Naive thymus-derived CD4-positive, alpha-beta T cell (primary cell): ENCODE measurements around the gene PIK3CA. TPM values are rescaled to one million over a fixed set of nuclear protein-coding genes. Genes with fewer than 3 reads are reported as not detected.

Experiments used
- ATAC-seq: fragments of 150-1000 bp; cut with Tn5 transposase; 2 replicates; pipeline ENCODE4 v1.10.0; 2021; ENCODE audit warnings: mild to moderate bottlenecking, moderate library complexity
- CTCF ChIA-PET: fragments of 350-600 bp; sonication (Branson Sonifier 250); formaldehyde crosslinking; loops from one replicate; lab custom pipeline; 2021; ENCODE audit warnings: antibody characterized with exemption; lab: Charles Lee
- POLR2A ChIA-PET: fragments of 350-600 bp; sonication (Branson Sonifier 250); formaldehyde crosslinking; loops from one replicate; lab custom pipeline; 2021; ENCODE audit warnings: antibody characterized with exemption, inconsistent platforms; lab: Charles Lee
- DNase-seq, 9 donors: peaks; one replicate each; pipeline versions ENCODE4 v3.0.0 to v3.0.0-alpha.2; 2020 to 2022; ENCODE audit warnings: mixed read lengths in 1 of 9
- H3K27ac ChIP-seq: one replicate; pipeline ENCODE4 v1.7.0; 2013; ENCODE audit warnings: mild to moderate bottlenecking, low read depth, low read length, moderate library complexity
- H3K27me3 ChIP-seq, 2 donors: one replicate each; pipeline ENCODE4 v1.7.0; 2013; ENCODE audit warnings: low read length in 2 of 2, mild to moderate bottlenecking in 2 of 2, moderate library complexity in 2 of 2; ENCODE audit not compliant: control insufficient read depth in 2 of 2, insufficient read depth in 2 of 2
- H3K36me3 ChIP-seq, 3 experiments: 1 replicate in 2 of 3; 2 replicates in 1 of 3; pipeline ENCODE4 v1.7.0; 2013; ENCODE audit warnings: low read length in 3 of 3, mild to moderate bottlenecking in 3 of 3, moderate library complexity in 1 of 3; ENCODE audit not compliant: insufficient read depth in 3 of 3, control insufficient read depth in 2 of 3
- H3K4me1 ChIP-seq, 2 donors: one replicate each; pipeline ENCODE4 v1.7.0; 2013; ENCODE audit warnings: low read length in 2 of 2, mild to moderate bottlenecking in 2 of 2, moderate library complexity in 1 of 2; ENCODE audit not compliant: control insufficient read depth in 2 of 2, insufficient read depth in 2 of 2
- H3K4me3 ChIP-seq: 2 replicates; pipeline ENCODE4 v1.7.0; 2013; ENCODE audit warnings: mild to moderate bottlenecking, low read length
- H3K9me3 ChIP-seq, 3 experiments: 1 replicate in 2 of 3; 2 replicates in 1 of 3; pipeline ENCODE4 v1.7.0; 2013; ENCODE audit warnings: low read length in 3 of 3; ENCODE audit not compliant: control insufficient read depth in 2 of 3
- H3K27ac Mint-ChIP-seq, 9 donors: one replicate each; pipeline ENCODE4 v1.8.0; 2020 to 2022; ENCODE audit warnings: mixed read lengths in 9 of 9, mild to moderate bottlenecking in 8 of 9, moderate library complexity in 5 of 9, inconsistent platforms in 2 of 9
- H3K27me3 Mint-ChIP-seq, 5 donors: one replicate each; pipeline ENCODE4 v1.8.0; 2021 to 2022; ENCODE audit warnings: mixed read lengths in 5 of 5, mild to moderate bottlenecking in 1 of 5
- H3K36me3 Mint-ChIP-seq, 5 donors: one replicate each; pipeline ENCODE4 v1.8.0; 2020 to 2022; ENCODE audit warnings: mixed read lengths in 5 of 5, mild to moderate bottlenecking in 3 of 5, inconsistent platforms in 1 of 5
- H3K4me1 Mint-ChIP-seq, 7 donors: one replicate each; pipeline ENCODE4 v1.8.0; 2020 to 2022; ENCODE audit warnings: mixed read lengths in 7 of 7, mild to moderate bottlenecking in 3 of 7, inconsistent platforms in 1 of 7
- H3K4me3 Mint-ChIP-seq, 10 donors: one replicate each; pipeline ENCODE4 v1.8.0; 2020 to 2022; ENCODE audit warnings: mild to moderate bottlenecking in 10 of 10, mixed read lengths in 10 of 10, moderate library complexity in 6 of 10, inconsistent platforms in 2 of 10
- H3K9me3 Mint-ChIP-seq, 11 donors: one replicate each; pipeline ENCODE4 v1.8.0; 2020 to 2022; ENCODE audit warnings: mixed read lengths in 11 of 11, mild to moderate bottlenecking in 4 of 11, inconsistent platforms in 1 of 11, moderate library complexity in 1 of 11
- intact Hi-C, 2 donors: fragments of 100-400 bp; cut with micrococcal nuclease; formaldehyde crosslinking; loops; one replicate each; pipeline ENCODE4 v1.15.1; 2023
- polyA plus RNA-seq, 2 donors: library from polyadenylated mRNA; unstranded; fragments of 300-500 nt; fragmentation: Illumina TruSeq; gene quantifications; one replicate each; pipeline ENCODE4 v1.2.3, GENCODE V29; 2021
- total RNA-seq, 6 experiments: library from RNA in 5 of 6; stranded (reverse) in 5 of 6; gene quantifications; 1 replicate in 5 of 6; 2 replicates in 1 of 6; pipeline ENCODE4 v1.2.3 and lab custom pipeline; 2021 to 2026

Gene PIK3CA
- total and polyA plus RNA-seq, 7 experiments from 2014 or later: 16.7 to 58.1 (median 34.3) TPM

DNA sequence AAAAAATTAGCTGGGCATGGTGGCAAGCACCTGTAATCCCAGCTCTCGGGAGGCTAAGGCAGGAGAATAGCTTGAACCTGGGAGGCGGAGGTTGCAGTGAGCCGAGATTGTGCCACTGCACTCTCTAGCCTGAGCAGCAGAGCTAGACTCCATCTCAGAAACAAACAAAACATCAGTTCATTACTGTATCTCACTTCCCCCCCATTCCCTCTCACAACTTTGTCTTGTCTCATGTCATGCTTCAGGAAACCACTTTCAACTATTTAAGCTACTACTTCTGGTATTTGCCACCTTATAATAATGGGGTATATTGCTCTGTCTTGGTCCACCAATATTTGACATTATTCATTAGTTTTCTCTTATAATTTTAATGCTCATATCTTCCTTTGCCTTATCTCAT is 26.2 kb downstream of the PIK3CA start:
- ChIA-PET CTCF (no interaction called here), POLR2A (interaction anchor here (0.7 to 1.3 kb wide), 2 partner anchors 14 to 17 kb away, joined by 3 to 4 read pairs; no protein-coding TSS in a partner anchor)
- H3K9me3 ChIP-seq: no peaks in the 10 kb centered on the region
- DNase-seq: no peak
- H3K4me1 Mint-ChIP-seq: peaks cover 20 to 68% (median 42%) of the 10 kb centered on the region in 7 donors
- no peaks in the 10 kb centered on the region for H3K36me3 ChIP-seq
- H3K36me3 Mint-ChIP-seq: peaks cover 0 to 19% (median 7%) of the 10 kb centered on the region in 5 donors
- H3K27me3 Mint-ChIP-seq: no peaks in the 10 kb centered on the region
- peaks cover 0 to 17% of the 10 kb centered on the region in 2 donors for H3K4me1 ChIP-seq
- H3K27ac Mint-ChIP-seq: peak overlapping the region in 3 of 9 donors; percentile 0 to 24 (median 6)
- no peak for ATAC-seq
- H3K27ac ChIP-seq: no peak overlapping the region
- H3K4me3 Mint-ChIP-seq: peak overlapping the region in 2 of 10 donors; percentile 0 to 41
- intact Hi-C loops: no loop called here
- peaks cover 0 to 21% (median 2%) of the 10 kb centered on the region in 11 donors for H3K9me3 Mint-ChIP-seq
- H3K4me3 ChIP-seq: no peak overlapping the region
- no peaks in the 10 kb centered on the region for H3K27me3 ChIP-seq

- ChIA-PET CTCF (no interaction called here), POLR2A (interaction anchor here (0.7 to 1.3 kb wide), 2 partner anchors 15 to 16 kb away, joined by 3 to 4 read pairs; no protein-coding TSS in a partner anchor)
- Histone ChIP-seq H3K27me3 (no peaks in the 10 kb centered on the region), H3K4me1 (peaks cover 3 to 17% of the 10 kb centered on the region in 2 donors), H3K27ac (no peak overlapping the region), H3K4me3 (no peak overlapping the region), H3K36me3 (no peaks in the 10 kb centered on the region), H3K9me3 (no peaks in the 10 kb centered on the region)
- Mint-ChIP-seq H3K27ac (peak overlapping the region in 1 of 9 donors; percentile 0), H3K4me1 (peaks cover 20 to 62% (median 38%) of the 10 kb centered on the region in 7 donors), H3K9me3 (peaks cover 0 to 21% (median 2%) of the 10 kb centered on the region in 11 donors), H3K27me3 (no peaks in the 10 kb centered on the region), H3K36me3 (peaks cover 0 to 13% (median 7%) of the 10 kb centered on the region in 5 donors), H3K4me3 (peak overlapping the region in 4 of 10 donors; percentile 3 to 41 (median 18))
- intact Hi-C loops: no loop called here
- DNase-seq (no peak), ATAC-seq (no peak)
Observed at GRCh38 chr3:179174898-179175297, 26.7 kb downstream of the PIK3CA start.

DNA sequence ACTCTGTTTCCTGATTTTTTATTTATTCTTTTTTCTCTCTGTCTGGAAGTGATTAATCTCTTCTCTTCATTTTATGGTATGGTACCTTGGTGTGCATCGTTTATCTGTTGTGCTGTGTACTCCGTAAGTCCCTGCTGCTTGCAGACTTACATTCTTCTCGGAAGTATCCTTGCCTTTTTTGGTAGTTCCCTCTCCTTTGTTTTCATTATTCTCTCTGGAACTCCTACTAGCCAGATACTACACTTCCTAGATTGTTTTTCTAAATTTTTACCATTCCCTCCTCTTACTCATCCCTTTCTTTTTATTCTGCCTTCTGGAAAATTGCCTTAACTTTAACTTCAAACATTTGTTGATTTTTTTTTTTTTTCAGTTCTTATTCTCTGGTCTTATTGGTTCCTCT is 27.2 kb downstream of the PIK3CA start:
- POLR2A ChIA-PET: interaction anchor here (1.6 kb wide), 1 partner anchor 9 kb away, joined by 4 read pairs; no protein-coding TSS in a partner anchor
- Histone ChIP-seq H3K9me3 (no peaks in the 10 kb centered on the region), H3K27me3 (no peaks in the 10 kb centered on the region), H3K4me3 (no peak overlapping the region), H3K36me3 (no peaks in the 10 kb centered on the region), H3K27ac (no peak overlapping the region), H3K4me1 (peaks cover 7 to 21% of the 10 kb centered on the region in 2 donors)
- Mint-ChIP-seq H3K27me3 (no peaks in the 10 kb centered on the region), H3K4me3 (peak overlapping the region in 4 of 10 donors; percentile 3 to 41 (median 10)), H3K9me3 (peaks cover 0 to 21% (median 2%) of the 10 kb centered on the region in 11 donors), H3K27ac (peak overlapping the region in 4 of 9 donors; percentile 0 to 71 (median 6)), H3K4me1 (peaks cover 20 to 59% (median 36%) of the 10 kb centered on the region in 7 donors), H3K36me3 (peaks cover 0 to 11% (median 7%) of the 10 kb centered on the region in 5 donors)
- CTCF ChIA-PET: no interaction called here
- intact Hi-C loops: no loop called here
- DNase-seq: no peak
- no peak for ATAC-seq

- DNase-seq (no peak), ATAC-seq (no peak)
- H3K4me3 Mint-ChIP-seq: peak overlapping the region in 1 of 10 donors; percentile 29
- no peaks in the 10 kb centered on the region for H3K27me3 ChIP-seq
- H3K4me1 Mint-ChIP-seq: peaks cover 21 to 51% (median 31%) of the 10 kb centered on the region in 7 donors
- peaks cover 0 to under 1% (median 0%) of the 10 kb centered on the region in 11 donors for H3K9me3 Mint-ChIP-seq
- CTCF ChIA-PET: no interaction called here
- no peaks in the 10 kb centered on the region for H3K9me3 ChIP-seq
- intact Hi-C loops: no loop called here
- peaks cover 7 to 23% of the 10 kb centered on the region in 2 donors for H3K4me1 ChIP-seq
- H3K27ac ChIP-seq: no peak overlapping the region
- peaks cover 0 to 1% (median 0%) of the 10 kb centered on the region in 5 donors for H3K36me3 Mint-ChIP-seq
- H3K36me3 ChIP-seq: no peaks in the 10 kb centered on the region
- H3K27ac Mint-ChIP-seq: peak overlapping the region in 2 of 9 donors; percentile 8 to 15
- POLR2A ChIA-PET: no interaction called here
- H3K27me3 Mint-ChIP-seq: no peaks in the 10 kb centered on the region
- no peak overlapping the region for H3K4me3 ChIP-seq
Observed at GRCh38 chr3:179177611-179178010, 29.5 kb downstream of the PIK3CA start.

GRCh38 chr3:179179256-179179655 is 31.1 kb downstream of the PIK3CA start:
- Mint-ChIP-seq H3K9me3 (no peaks in the 10 kb centered on the region), H3K36me3 (peaks cover 0 to 1% (median 0%) of the 10 kb centered on the region in 5 donors), H3K27ac (no peak overlapping the region), H3K4me3 (no peak overlapping the region), H3K27me3 (no peaks in the 10 kb centered on the region), H3K4me1 (peaks cover 30 to 59% (median 45%) of the 10 kb centered on the region in 7 donors)
- Histone ChIP-seq H3K27me3 (no peaks in the 10 kb centered on the region), H3K9me3 (no peaks in the 10 kb centered on the region), H3K4me1 (peaks cover 7 to 28% of the 10 kb centered on the region in 2 donors), H3K36me3 (no peaks in the 10 kb centered on the region), H3K4me3 (no peak overlapping the region), H3K27ac (no peak overlapping the region)
- no peak for DNase-seq
- POLR2A ChIA-PET: no interaction called here
- CTCF ChIA-PET: no interaction called here
- ATAC-seq: no peak
- intact Hi-C loops: no loop called here

GRCh38 chr3:179179979-179180759 is 32.0 kb downstream of the PIK3CA start:
- Mint-ChIP-seq H3K27ac (no peak overlapping the region), H3K27me3 (no peaks in the 10 kb centered on the region), H3K36me3 (no peaks in the 10 kb centered on the region), H3K4me3 (no peak overlapping the region), H3K4me1 (peaks cover 24 to 59% (median 45%) of the 10 kb centered on the region in 7 donors), H3K9me3 (no peaks in the 10 kb centered on the region)
- ChIA-PET CTCF (no interaction called here), POLR2A (interaction anchor here (0.6 kb wide), 1 partner anchor 19 kb away, joined by 4 read pairs; no protein-coding TSS in a partner anchor)
- Histone ChIP-seq H3K27ac (no peak overlapping the region), H3K4me1 (peaks cover 7 to 27% of the 10 kb centered on the region in 2 donors), H3K4me3 (no peak overlapping the region), H3K27me3 (no peaks in the 10 kb centered on the region), H3K9me3 (no peaks in the 10 kb centered on the region), H3K36me3 (no peaks in the 10 kb centered on the region)
- intact Hi-C loops: loop anchor here in 1 of 2 donors (1.0 to 2.0 kb wide), 2 partner anchors 8 to 15 kb away; no protein-coding TSS in a partner anchor
- ATAC-seq (peak; percentile 29), DNase-seq (no peak)
